ENCODE results near the gene NTN1. TPM values are rescaled to one million over a fixed set of nuclear protein-coding genes. Genes with fewer than 3 reads are reported as not detected.

NTN1 gene
- total and polyA plus RNA-seq, 2 donors = 2.0 to 2.4 TPM

- WGBS = 88% methylated on average over 12 of the region's 12 CpGs
- Histone ChIP-seq H3K36me3 (ENCODE audit: control insufficient read depth in 2 of 2, insufficient read depth in 2 of 2, low read length in 1 of 2) (no peaks in the 10 kb centered on the region), H3K4me1 (ENCODE audit: control insufficient read depth in 2 of 2, insufficient read depth in 2 of 2, low read length in 2 of 2) (peaks cover 26 to 55% of the 10 kb centered on the region in 2 donors), H3K9me3 (ENCODE audit: control insufficient read depth in 2 of 2, insufficient read depth in 1 of 2, low read length in 1 of 2) (peaks cover 0 to 7% of the 10 kb centered on the region in 2 donors), H3K4me3 (ENCODE audit: low read length in 2 of 2) (peak overlapping the region; percentile 57 to 70), H3K27ac (ENCODE audit: low read depth in 1 of 2, low read length in 1 of 2) (peak overlapping the region in 1 of 2 donors; percentile 84), H3K27me3 (ENCODE audit: control insufficient read depth in 2 of 2, insufficient read depth in 1 of 2, low read length in 1 of 2) (peaks cover 0 to 26% of the 10 kb centered on the region in 2 donors)
- no peak for DNase-seq (ENCODE audit: low read depth in 6 of 9, low spot score in 9 of 9)
Measured at GRCh38 chr17:9238340-9239245, 217.3 kb downstream of the NTN1 start.

- Histone ChIP-seq H3K4me3 (ENCODE audit: low read length in 2 of 2) (peak overlapping the region; percentile 57 to 70), H3K9me3 (ENCODE audit: control insufficient read depth in 2 of 2, insufficient read depth in 1 of 2, low read length in 1 of 2) (peaks cover 0 to 7% of the 10 kb centered on the region in 2 donors), H3K36me3 (ENCODE audit: control insufficient read depth in 2 of 2, insufficient read depth in 2 of 2, low read length in 1 of 2) (peaks cover 0 to 3% of the 10 kb centered on the region in 2 donors), H3K27me3 (ENCODE audit: control insufficient read depth in 2 of 2, insufficient read depth in 1 of 2, low read length in 1 of 2) (peaks cover 0 to 19% of the 10 kb centered on the region in 2 donors), H3K27ac (ENCODE audit: low read depth in 1 of 2, low read length in 1 of 2) (peak overlapping the region in 1 of 2 donors; percentile 84), H3K4me1 (ENCODE audit: control insufficient read depth in 2 of 2, insufficient read depth in 2 of 2, low read length in 2 of 2) (peaks cover 21 to 47% of the 10 kb centered on the region in 2 donors)
- peak in 4 of 9 donors; percentile 41 to 76 (median 46) for DNase-seq (ENCODE audit: low read depth in 6 of 9, low spot score in 9 of 9)
- WGBS = 26% methylated on average over 27 of the region's 27 CpGs
Measured at GRCh38 chr17:9239246-9239792, 218.0 kb downstream of the NTN1 start.

- 3% methylated on average over 83 of the region's 84 CpGs for WGBS
- peaks cover 0 to 3% of the 10 kb centered on the region in 2 donors for H3K36me3 ChIP-seq (ENCODE audit: control insufficient read depth in 2 of 2, insufficient read depth in 2 of 2, low read length in 1 of 2)
- peak in 5 of 9 donors; percentile 48 to 87 (median 69) for DNase-seq (ENCODE audit: low read depth in 6 of 9, low spot score in 9 of 9)
- H3K27ac ChIP-seq (ENCODE audit: low read depth in 1 of 2, low read length in 1 of 2) = peak overlapping the region; percentile 84 to 86
- H3K27me3 ChIP-seq (ENCODE audit: control insufficient read depth in 2 of 2, insufficient read depth in 1 of 2, low read length in 1 of 2) = peaks cover 0 to 16% of the 10 kb centered on the region in 2 donors
- H3K9me3 ChIP-seq (ENCODE audit: control insufficient read depth in 2 of 2, insufficient read depth in 1 of 2, low read length in 1 of 2) = peaks cover 0 to 7% of the 10 kb centered on the region in 2 donors
- H3K4me3 ChIP-seq (ENCODE audit: low read length in 2 of 2) = peak overlapping the region; percentile 57 to 70
- peaks cover 18 to 43% of the 10 kb centered on the region in 2 donors for H3K4me1 ChIP-seq (ENCODE audit: control insufficient read depth in 2 of 2, insufficient read depth in 2 of 2, low read length in 2 of 2)
Measured at GRCh38 chr17:9239793-9240658, 218.7 kb downstream of the NTN1 start.

GRCh38 chr17:9240659-9241370, 219.5 kb downstream of the NTN1 start:
- Histone ChIP-seq H3K4me3 (ENCODE audit: low read length in 2 of 2) (peak overlapping the region; percentile 49 to 57), H3K36me3 (ENCODE audit: control insufficient read depth in 2 of 2, insufficient read depth in 2 of 2, low read length in 1 of 2) (peaks cover 0 to 3% of the 10 kb centered on the region in 2 donors), H3K9me3 (ENCODE audit: control insufficient read depth in 2 of 2, insufficient read depth in 1 of 2, low read length in 1 of 2) (peaks cover 0 to 7% of the 10 kb centered on the region in 2 donors), H3K27me3 (ENCODE audit: control insufficient read depth in 2 of 2, insufficient read depth in 1 of 2, low read length in 1 of 2) (peaks cover 0 to 16% of the 10 kb centered on the region in 2 donors), H3K4me1 (ENCODE audit: control insufficient read depth in 2 of 2, insufficient read depth in 2 of 2, low read length in 2 of 2) (peaks cover 18 to 43% of the 10 kb centered on the region in 2 donors), H3K27ac (ENCODE audit: low read depth in 1 of 2, low read length in 1 of 2) (peak overlapping the region; percentile 84 to 86)
- peak in 2 of 9 donors; percentile 27 to 57 for DNase-seq (ENCODE audit: low read depth in 6 of 9, low spot score in 9 of 9)
- WGBS = 86% methylated on average over 17 of the region's 17 CpGs

GRCh38 chr17:9241371-9241712, 220.0 kb downstream of the NTN1 start:
- Histone ChIP-seq H3K9me3 (ENCODE audit: control insufficient read depth in 2 of 2, insufficient read depth in 1 of 2, low read length in 1 of 2) (peaks cover 0 to 7% of the 10 kb centered on the region in 2 donors), H3K4me3 (ENCODE audit: low read length in 2 of 2) (no peak overlapping the region), H3K27ac (ENCODE audit: low read depth in 1 of 2, low read length in 1 of 2) (peak overlapping the region in 1 of 2 donors; percentile 86), H3K27me3 (ENCODE audit: control insufficient read depth in 2 of 2, insufficient read depth in 1 of 2, low read length in 1 of 2) (peaks cover 0 to 16% of the 10 kb centered on the region in 2 donors), H3K4me1 (ENCODE audit: control insufficient read depth in 2 of 2, insufficient read depth in 2 of 2, low read length in 2 of 2) (peaks cover 18 to 43% of the 10 kb centered on the region in 2 donors), H3K36me3 (ENCODE audit: control insufficient read depth in 2 of 2, insufficient read depth in 2 of 2, low read length in 1 of 2) (peaks cover 0 to 3% of the 10 kb centered on the region in 2 donors)
- WGBS = 56% methylated on average over 10 of the region's 10 CpGs
- DNase-seq (ENCODE audit: low read depth in 6 of 9, low spot score in 9 of 9) = no peak

GRCh38 chr17:9241774-9242496, 220.6 kb downstream of the NTN1 start:
- Histone ChIP-seq H3K4me3 (ENCODE audit: low read length in 2 of 2) (no peak overlapping the region), H3K27me3 (ENCODE audit: control insufficient read depth in 2 of 2, insufficient read depth in 1 of 2, low read length in 1 of 2) (peaks cover 0 to 13% of the 10 kb centered on the region in 2 donors), H3K9me3 (ENCODE audit: control insufficient read depth in 2 of 2, insufficient read depth in 1 of 2, low read length in 1 of 2) (peaks cover 0 to 7% of the 10 kb centered on the region in 2 donors), H3K4me1 (ENCODE audit: control insufficient read depth in 2 of 2, insufficient read depth in 2 of 2, low read length in 2 of 2) (peaks cover 18 to 39% of the 10 kb centered on the region in 2 donors), H3K27ac (ENCODE audit: low read depth in 1 of 2, low read length in 1 of 2) (peak overlapping the region in 1 of 2 donors; percentile 4), H3K36me3 (ENCODE audit: control insufficient read depth in 2 of 2, insufficient read depth in 2 of 2, low read length in 1 of 2) (peaks cover 0 to 3% of the 10 kb centered on the region in 2 donors)
- WGBS = 92% methylated on average over 16 of the region's 16 CpGs
- no peak for DNase-seq (ENCODE audit: low read depth in 6 of 9, low spot score in 9 of 9)

DNA sequence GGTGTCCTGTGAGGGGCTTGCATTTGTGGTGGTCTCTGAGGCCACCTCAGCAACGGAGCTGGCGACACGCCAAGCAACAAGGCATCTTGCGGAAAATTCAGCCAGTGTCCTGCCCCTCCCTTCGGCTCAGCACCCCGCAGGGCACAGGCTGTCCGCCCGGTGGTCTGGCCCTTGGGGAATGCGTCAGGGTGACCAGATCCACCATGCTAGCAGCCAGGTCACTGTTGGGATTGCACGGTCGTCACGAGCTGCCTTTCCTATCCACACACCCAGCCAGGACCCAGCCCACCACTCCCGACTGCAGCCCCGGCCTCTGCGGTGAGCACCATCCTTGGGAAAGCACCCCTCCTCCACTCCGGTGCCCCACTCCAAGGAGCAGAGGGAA, 221.2 kb downstream of the NTN1 start:
- H3K27me3 ChIP-seq (ENCODE audit: control insufficient read depth in 2 of 2, insufficient read depth in 1 of 2, low read length in 1 of 2) = peaks cover 0 to 13% of the 10 kb centered on the region in 2 donors
- H3K36me3 ChIP-seq (ENCODE audit: control insufficient read depth in 2 of 2, insufficient read depth in 2 of 2, low read length in 1 of 2) = peaks cover 0 to 3% of the 10 kb centered on the region in 2 donors
- no peak overlapping the region for H3K4me3 ChIP-seq (ENCODE audit: low read length in 2 of 2)
- H3K9me3 ChIP-seq (ENCODE audit: control insufficient read depth in 2 of 2, insufficient read depth in 1 of 2, low read length in 1 of 2) = peaks cover 0 to 6% of the 10 kb centered on the region in 2 donors
- WGBS = 87% methylated on average over 16 of the region's 16 CpGs
- no peak for DNase-seq (ENCODE audit: low read depth in 6 of 9, low spot score in 9 of 9)
- H3K27ac ChIP-seq (ENCODE audit: low read depth in 1 of 2, low read length in 1 of 2) = no peak overlapping the region
- H3K4me1 ChIP-seq (ENCODE audit: control insufficient read depth in 2 of 2, insufficient read depth in 2 of 2, low read length in 2 of 2) = peaks cover 18 to 38% of the 10 kb centered on the region in 2 donors

GRCh38 chr17:9242983-9243382, 221.7 kb downstream of the NTN1 start:
- Histone ChIP-seq H3K4me1 (ENCODE audit: control insufficient read depth in 2 of 2, insufficient read depth in 2 of 2, low read length in 2 of 2) (peaks cover 18 to 34% of the 10 kb centered on the region in 2 donors), H3K36me3 (ENCODE audit: control insufficient read depth in 2 of 2, insufficient read depth in 2 of 2, low read length in 1 of 2) (peaks cover 0 to 3% of the 10 kb centered on the region in 2 donors), H3K27me3 (ENCODE audit: control insufficient read depth in 2 of 2, insufficient read depth in 1 of 2, low read length in 1 of 2) (peaks cover 0 to 13% of the 10 kb centered on the region in 2 donors), H3K27ac (ENCODE audit: low read depth in 1 of 2, low read length in 1 of 2) (no peak overlapping the region), H3K9me3 (ENCODE audit: control insufficient read depth in 2 of 2, insufficient read depth in 1 of 2, low read length in 1 of 2) (peaks cover 0 to 4% of the 10 kb centered on the region in 2 donors), H3K4me3 (ENCODE audit: low read length in 2 of 2) (no peak overlapping the region)
- no peak for DNase-seq (ENCODE audit: low read depth in 6 of 9, low spot score in 9 of 9)
- WGBS = 98% methylated on average over 8 of the region's 8 CpGs

Data from thymus (tissue), 11 donors.